ENCODE results near the gene OXSM.

OXSM gene

GRCh38 chr3:25789209-25789595 is 688 bp upstream of the OXSM start:
- no peak for TF ChIP-seq TAF1 (IDR thresholded peaks at IDR 0.05; ENCODE audit: low read depth)
- no peak for TF ChIP-seq USF1 (IDR thresholded peaks at IDR 0.05)
- TF ChIP-seq RAD21 (IDR thresholded peaks at IDR 0.05; ENCODE audit: low read depth), result no peak
- TF ChIP-seq EP300 (IDR thresholded peaks at IDR 0.05; ENCODE audit: borderline replicate concordance), result no peak
- TF ChIP-seq NFIC (IDR thresholded peaks at IDR 0.05), result no peak
- no peak for TF ChIP-seq TEAD4 (IDR thresholded peaks at IDR 0.05)
- TF ChIP-seq FOXM1 (IDR thresholded peaks at IDR 0.05; ENCODE audit: borderline replicate concordance, low read depth), result no peak
- TF ChIP-seq EGR1 (IDR thresholded peaks at IDR 0.05), result no peak
- no peak for TF ChIP-seq CREB1 (IDR thresholded peaks at IDR 0.05; ENCODE audit: low read depth)
- TF ChIP-seq MAX (IDR thresholded peaks at IDR 0.05), result no peak
- TF ChIP-seq YY1 (IDR thresholded peaks at IDR 0.05; ENCODE audit: low read depth), result no peak
- TF ChIP-seq CEBPB (IDR thresholded peaks at IDR 0.05), result no peak
- TF ChIP-seq REST (IDR thresholded peaks at IDR 0.05; ENCODE audit: low read depth), result no peak
- TF ChIP-seq TCF12 (IDR thresholded peaks at IDR 0.05; ENCODE audit: low read depth), result no peak
- no peak for TF ChIP-seq ZBTB7A (IDR thresholded peaks at IDR 0.05; ENCODE audit: low read depth)

GRCh38 chr3:25801786-25802185 is 11.9 kb downstream of the OXSM start:
- TF ChIP-seq CREB1 (IDR thresholded peaks at IDR 0.05; ENCODE audit: low read depth) (no peak), MAX (IDR thresholded peaks at IDR 0.05) (no peak), EGR1 (IDR thresholded peaks at IDR 0.05) (no peak), NFIC (IDR thresholded peaks at IDR 0.05) (no peak), RAD21 (IDR thresholded peaks at IDR 0.05; ENCODE audit: low read depth) (no peak), TEAD4 (IDR thresholded peaks at IDR 0.05) (no peak), ZBTB7A (IDR thresholded peaks at IDR 0.05; ENCODE audit: low read depth) (no peak), EP300 (IDR thresholded peaks at IDR 0.05; ENCODE audit: borderline replicate concordance) (no peak), TCF12 (IDR thresholded peaks at IDR 0.05; ENCODE audit: low read depth) (no peak), FOXM1 (IDR thresholded peaks at IDR 0.05; ENCODE audit: borderline replicate concordance, low read depth) (no peak), TAF1 (IDR thresholded peaks at IDR 0.05; ENCODE audit: low read depth) (no peak), USF1 (IDR thresholded peaks at IDR 0.05) (no peak), YY1 (IDR thresholded peaks at IDR 0.05; ENCODE audit: low read depth) (no peak)

- TF ChIP-seq ZBTB7A (IDR thresholded peaks at IDR 0.05; ENCODE audit: low read depth) (no peak), EP300 (IDR thresholded peaks at IDR 0.05; ENCODE audit: borderline replicate concordance) (no peak), USF1 (IDR thresholded peaks at IDR 0.05) (no peak), FOXM1 (IDR thresholded peaks at IDR 0.05; ENCODE audit: borderline replicate concordance, low read depth) (no peak), NFIC (IDR thresholded peaks at IDR 0.05) (no peak), TEAD4 (IDR thresholded peaks at IDR 0.05) (no peak), MAX (IDR thresholded peaks at IDR 0.05) (no peak), CEBPB (IDR thresholded peaks at IDR 0.05) (no peak), REST (IDR thresholded peaks at IDR 0.05; ENCODE audit: low read depth) (no peak), TAF1 (IDR thresholded peaks at IDR 0.05; ENCODE audit: low read depth) (no peak), TCF12 (IDR thresholded peaks at IDR 0.05; ENCODE audit: low read depth) (no peak), YY1 (IDR thresholded peaks at IDR 0.05; ENCODE audit: low read depth) (no peak), EGR1 (IDR thresholded peaks at IDR 0.05) (no peak), RAD21 (IDR thresholded peaks at IDR 0.05; ENCODE audit: low read depth) (no peak), CREB1 (IDR thresholded peaks at IDR 0.05; ENCODE audit: low read depth) (no peak)
These were observed 13.9 kb downstream of the OXSM start for GRCh38 chr3:25803833-25804232.

GRCh38 chr3:25804676-25805075 is 14.8 kb downstream of the OXSM start:
- TF ChIP-seq RAD21 (IDR thresholded peaks at IDR 0.05; ENCODE audit: low read depth) (no peak), MAX (IDR thresholded peaks at IDR 0.05) (no peak), TAF1 (IDR thresholded peaks at IDR 0.05; ENCODE audit: low read depth) (no peak), ZBTB7A (IDR thresholded peaks at IDR 0.05; ENCODE audit: low read depth) (no peak), CREB1 (IDR thresholded peaks at IDR 0.05; ENCODE audit: low read depth) (no peak), NFIC (IDR thresholded peaks at IDR 0.05) (no peak), CEBPB (IDR thresholded peaks at IDR 0.05) (no peak), REST (IDR thresholded peaks at IDR 0.05; ENCODE audit: low read depth) (no peak), EGR1 (IDR thresholded peaks at IDR 0.05) (no peak), FOXM1 (IDR thresholded peaks at IDR 0.05; ENCODE audit: borderline replicate concordance, low read depth) (no peak), EP300 (IDR thresholded peaks at IDR 0.05; ENCODE audit: borderline replicate concordance) (no peak), USF1 (IDR thresholded peaks at IDR 0.05) (no peak), TCF12 (IDR thresholded peaks at IDR 0.05; ENCODE audit: low read depth) (no peak), TEAD4 (IDR thresholded peaks at IDR 0.05) (no peak), YY1 (IDR thresholded peaks at IDR 0.05; ENCODE audit: low read depth) (no peak)

All from Ishikawa (cell line).